ENCODE measurements around the gene HAGH. TPM values are rescaled to one million over a fixed set of nuclear protein-coding genes. Genes with fewer than 3 reads are reported as not detected.

Gene HAGH
- total and polyA plus RNA-seq, 9 of the 15 experiments (the other 6 are each of a cell fraction or from before 2014, with no cell fraction given), result 0.46 to 35.1 (median 16.8) TPM

DNA sequence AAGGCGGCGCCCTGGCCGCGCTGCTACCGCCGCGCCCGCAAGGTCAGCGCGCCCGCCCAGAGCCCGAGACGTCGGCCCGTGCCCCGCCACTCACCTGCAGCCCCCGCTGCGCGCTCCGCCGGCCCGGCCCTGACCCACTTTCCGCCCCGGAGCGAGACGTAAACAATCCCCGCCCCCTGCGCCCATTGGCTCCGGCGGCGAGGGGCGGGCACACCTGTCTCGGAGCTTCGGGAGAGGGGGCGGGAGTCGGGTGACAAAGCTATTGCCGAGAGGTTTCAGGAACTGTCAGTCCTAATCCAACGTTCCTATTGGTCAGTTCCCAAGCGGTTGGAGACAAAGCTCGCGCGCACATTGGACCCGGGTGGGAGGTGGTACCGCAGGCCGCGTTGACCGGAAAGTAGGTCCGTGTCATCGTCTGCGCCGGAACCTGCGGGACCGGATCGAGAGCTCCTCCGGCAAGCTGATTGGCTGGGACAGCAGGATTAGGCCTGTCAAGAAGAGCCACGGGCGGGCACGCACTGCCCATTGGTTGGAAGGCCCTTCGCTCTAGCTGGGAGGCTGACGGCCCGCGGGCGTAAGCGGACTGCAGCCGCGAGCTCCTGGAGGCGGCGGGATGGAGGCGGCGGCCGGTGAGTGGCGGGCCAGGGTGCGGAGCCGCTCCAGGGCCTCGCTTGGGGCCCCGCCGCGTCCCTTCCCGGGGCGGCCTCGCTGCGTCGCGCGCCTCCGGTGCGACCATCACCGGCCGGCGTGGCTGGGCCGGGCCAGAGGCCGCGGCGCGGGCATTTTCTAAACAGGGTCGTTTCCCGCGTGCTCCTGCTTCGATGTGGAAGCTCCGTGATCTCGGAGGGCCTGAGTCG, 44.0 kb downstream of the HAGH start, which contains the start of the genes NUBP2 and SPSB3 (continued):
- TF ChIP-seq, protein P1, sequence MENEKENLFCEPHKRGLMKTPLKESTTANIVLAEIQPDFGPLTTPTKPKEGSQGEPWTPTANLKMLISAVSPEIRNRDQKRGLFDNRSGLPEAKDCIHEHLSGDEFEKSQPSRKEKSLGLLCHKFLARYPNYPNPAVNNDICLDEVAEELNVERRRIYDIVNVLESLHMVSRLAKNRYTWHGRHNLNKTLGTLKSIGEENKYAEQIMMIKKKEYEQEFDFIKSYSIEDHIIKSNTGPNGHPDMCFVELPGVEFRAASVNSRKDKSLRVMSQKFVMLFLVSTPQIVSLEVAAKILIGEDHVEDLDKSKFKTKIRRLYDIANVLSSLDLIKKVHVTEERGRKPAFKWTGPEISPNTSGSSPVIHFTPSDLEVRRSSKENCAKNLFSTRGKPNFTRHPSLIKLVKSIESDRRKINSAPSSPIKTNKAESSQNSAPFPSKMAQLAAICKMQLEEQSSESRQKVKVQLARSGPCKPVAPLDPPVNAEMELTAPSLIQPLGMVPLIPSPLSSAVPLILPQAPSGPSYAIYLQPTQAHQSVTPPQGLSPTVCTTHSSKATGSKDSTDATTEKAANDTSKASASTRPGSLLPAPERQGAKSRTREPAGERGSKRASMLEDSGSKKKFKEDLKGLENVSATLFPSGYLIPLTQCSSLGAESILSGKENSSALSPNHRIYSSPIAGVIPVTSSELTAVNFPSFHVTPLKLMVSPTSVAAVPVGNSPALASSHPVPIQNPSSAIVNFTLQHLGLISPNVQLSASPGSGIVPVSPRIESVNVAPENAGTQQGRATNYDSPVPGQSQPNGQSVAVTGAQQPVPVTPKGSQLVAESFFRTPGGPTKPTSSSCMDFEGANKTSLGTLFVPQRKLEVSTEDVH (IDR thresholded peaks at IDR 0.05; ENCODE audit: low read depth, partially characterized antibody), result peak; percentile 90
- TF ChIP-seq, protein P2, sequence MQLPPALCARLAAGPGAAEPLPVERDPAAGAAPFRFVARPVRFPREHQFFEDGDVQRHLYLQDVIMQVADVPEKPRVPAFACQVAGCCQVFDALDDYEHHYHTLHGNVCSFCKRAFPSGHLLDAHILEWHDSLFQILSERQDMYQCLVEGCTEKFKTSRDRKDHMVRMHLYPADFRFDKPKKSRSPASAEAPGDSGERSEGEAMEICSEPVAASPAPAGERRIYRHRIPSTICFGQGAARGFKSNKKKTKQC (CRISPR knock-in tag; IDR thresholded peaks at IDR 0.05), result no peak
- TF ChIP-seq, protein P3, sequence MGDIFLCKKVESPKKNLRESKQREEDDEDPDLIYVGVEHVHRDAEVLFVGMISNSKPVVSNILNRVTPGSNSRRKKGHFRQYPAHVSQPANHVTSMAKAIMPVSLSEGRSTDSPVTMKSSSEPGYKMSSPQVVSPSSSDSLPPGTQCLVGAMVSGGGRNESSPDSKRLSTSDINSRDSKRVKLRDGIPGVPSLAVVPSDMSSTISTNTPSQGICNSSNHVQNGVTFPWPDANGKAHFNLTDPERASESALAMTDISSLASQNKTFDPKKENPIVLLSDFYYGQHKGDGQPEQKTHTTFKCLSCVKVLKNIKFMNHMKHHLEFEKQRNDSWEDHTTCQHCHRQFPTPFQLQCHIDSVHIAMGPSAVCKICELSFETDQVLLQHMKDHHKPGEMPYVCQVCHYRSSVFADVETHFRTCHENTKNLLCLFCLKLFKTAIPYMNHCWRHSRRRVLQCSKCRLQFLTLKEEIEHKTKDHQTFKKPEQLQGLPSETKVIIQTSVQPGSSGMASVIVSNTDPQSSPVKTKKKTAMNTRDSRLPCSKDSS (IDR thresholded peaks at IDR 0.05; ENCODE audit: low read depth, partially characterized antibody), result no peak
- TF ChIP-seq SMC3 (conservative IDR thresholded peaks at IDR 0.05; ENCODE audit: insufficient read depth, low read depth, low read length) (no peak), BDP1 (IDR thresholded peaks at IDR 0.05; ENCODE audit: insufficient read depth, insufficient read length) (no peak), PCBP1 (IDR thresholded peaks at IDR 0.05; ENCODE audit: low read depth, low read length, poor library complexity, severe bottlenecking) (no peak), LEF1 (IDR thresholded peaks at IDR 0.05) (no peak), BACH1 (tag; IDR thresholded peaks at IDR 0.05) (no peak), ZNF445 (CRISPR knock-in tag; IDR thresholded peaks at IDR 0.05; ENCODE audit: low read depth) (no peak)
- TF ChIP-seq, protein P4, sequence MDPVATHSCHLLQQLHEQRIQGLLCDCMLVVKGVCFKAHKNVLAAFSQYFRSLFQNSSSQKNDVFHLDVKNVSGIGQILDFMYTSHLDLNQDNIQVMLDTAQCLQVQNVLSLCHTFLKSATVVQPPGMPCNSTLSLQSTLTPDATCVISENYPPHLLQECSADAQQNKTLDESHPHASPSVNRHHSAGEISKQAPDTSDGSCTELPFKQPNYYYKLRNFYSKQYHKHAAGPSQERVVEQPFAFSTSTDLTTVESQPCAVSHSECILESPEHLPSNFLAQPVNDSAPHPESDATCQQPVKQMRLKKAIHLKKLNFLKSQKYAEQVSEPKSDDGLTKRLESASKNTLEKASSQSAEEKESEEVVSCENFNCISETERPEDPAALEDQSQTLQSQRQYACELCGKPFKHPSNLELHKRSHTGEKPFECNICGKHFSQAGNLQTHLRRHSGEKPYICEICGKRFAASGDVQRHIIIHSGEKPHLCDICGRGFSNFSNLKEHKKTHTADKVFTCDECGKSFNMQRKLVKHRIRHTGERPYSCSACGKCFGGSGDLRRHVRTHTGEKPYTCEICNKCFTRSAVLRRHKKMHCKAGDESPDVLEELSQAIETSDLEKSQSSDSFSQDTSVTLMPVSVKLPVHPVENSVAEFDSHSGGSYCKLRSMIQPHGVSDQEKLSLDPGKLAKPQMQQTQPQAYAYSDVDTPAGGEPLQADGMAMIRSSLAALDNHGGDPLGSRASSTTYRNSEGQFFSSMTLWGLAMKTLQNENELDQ (CRISPR knock-in tag; IDR thresholded peaks at IDR 0.05; ENCODE audit: borderline replicate concordance), result no peak
- TF ChIP-seq, protein P5, sequence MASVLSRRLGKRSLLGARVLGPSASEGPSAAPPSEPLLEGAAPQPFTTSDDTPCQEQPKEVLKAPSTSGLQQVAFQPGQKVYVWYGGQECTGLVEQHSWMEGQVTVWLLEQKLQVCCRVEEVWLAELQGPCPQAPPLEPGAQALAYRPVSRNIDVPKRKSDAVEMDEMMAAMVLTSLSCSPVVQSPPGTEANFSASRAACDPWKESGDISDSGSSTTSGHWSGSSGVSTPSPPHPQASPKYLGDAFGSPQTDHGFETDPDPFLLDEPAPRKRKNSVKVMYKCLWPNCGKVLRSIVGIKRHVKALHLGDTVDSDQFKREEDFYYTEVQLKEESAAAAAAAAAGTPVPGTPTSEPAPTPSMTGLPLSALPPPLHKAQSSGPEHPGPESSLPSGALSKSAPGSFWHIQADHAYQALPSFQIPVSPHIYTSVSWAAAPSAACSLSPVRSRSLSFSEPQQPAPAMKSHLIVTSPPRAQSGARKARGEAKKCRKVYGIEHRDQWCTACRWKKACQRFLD (CRISPR knock-in tag; IDR thresholded peaks at IDR 0.05), result no peak
- TF ChIP-seq, protein P6, sequence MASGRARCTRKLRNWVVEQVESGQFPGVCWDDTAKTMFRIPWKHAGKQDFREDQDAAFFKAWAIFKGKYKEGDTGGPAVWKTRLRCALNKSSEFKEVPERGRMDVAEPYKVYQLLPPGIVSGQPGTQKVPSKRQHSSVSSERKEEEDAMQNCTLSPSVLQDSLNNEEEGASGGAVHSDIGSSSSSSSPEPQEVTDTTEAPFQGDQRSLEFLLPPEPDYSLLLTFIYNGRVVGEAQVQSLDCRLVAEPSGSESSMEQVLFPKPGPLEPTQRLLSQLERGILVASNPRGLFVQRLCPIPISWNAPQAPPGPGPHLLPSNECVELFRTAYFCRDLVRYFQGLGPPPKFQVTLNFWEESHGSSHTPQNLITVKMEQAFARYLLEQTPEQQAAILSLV (tag; IDR thresholded peaks at IDR 0.05), result no peak
- TF ChIP-seq, protein P7, sequence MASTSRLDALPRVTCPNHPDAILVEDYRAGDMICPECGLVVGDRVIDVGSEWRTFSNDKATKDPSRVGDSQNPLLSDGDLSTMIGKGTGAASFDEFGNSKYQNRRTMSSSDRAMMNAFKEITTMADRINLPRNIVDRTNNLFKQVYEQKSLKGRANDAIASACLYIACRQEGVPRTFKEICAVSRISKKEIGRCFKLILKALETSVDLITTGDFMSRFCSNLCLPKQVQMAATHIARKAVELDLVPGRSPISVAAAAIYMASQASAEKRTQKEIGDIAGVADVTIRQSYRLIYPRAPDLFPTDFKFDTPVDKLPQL (IDR thresholded peaks at IDR 0.05; ENCODE audit: extremely low read depth, insufficient read length), result no peak

All from K562 (cell line).